Measurements from ENCODE around the gene PUM1.
A peak's percentile ranks its signal among the peaks of the same experiment; 100 is the strongest.

Gene PUM1

GRCh38 chr1:31032266-31032665 is 33.3 kb downstream of the PUM1 start:
- TF ChIP-seq EZH2phosphoT487 (IDR thresholded peaks at IDR 0.05; ENCODE audit: borderline replicate concordance, low read length) = no peak
- no peak for TF ChIP-seq CTCF (IDR thresholded peaks at IDR 0.05; ENCODE audit: low read depth, low read length, poor library complexity, severe bottlenecking)

GRCh38 chr1:31031330-31032143 is 34.0 kb downstream of the PUM1 start:
- peak overlapping the region; percentile 41; the same call in 1 of the 2 replicates for H3K27ac ChIP-seq (ENCODE audit: low read depth, low read length)
- H3K4me2 ChIP-seq (ENCODE audit: low read length) = peak overlapping the region; percentile 37
- H3K4me1 ChIP-seq (ENCODE audit: control insufficient read depth, low read length) = peaks cover 94% of the 10 kb centered on the region
- H3K4me3 ChIP-seq (ENCODE audit: low read length) = peak overlapping the region; percentile 12; the same call in 1 of the 2 replicates
- H3K9me2 ChIP-seq (replicated peaks; ENCODE audit: control insufficient read depth, low read length) = no peaks in the 10 kb centered on the region
- peaks cover 99% of the 10 kb centered on the region for H3K79me2 ChIP-seq (ENCODE audit: control insufficient read depth, low read length)
- TF ChIP-seq CTCF (IDR thresholded peaks at IDR 0.05; ENCODE audit: low read depth, low read length, poor library complexity, severe bottlenecking) (no peak), EZH2phosphoT487 (IDR thresholded peaks at IDR 0.05; ENCODE audit: borderline replicate concordance, low read length) (no peak)
- H3K36me3 ChIP-seq (ENCODE audit: control insufficient read depth, low read length) = peaks cover 53% of the 10 kb centered on the region
- no peaks in the 10 kb centered on the region for H3K9me3 ChIP-seq (ENCODE audit: control insufficient read depth, insufficient read depth, low read length)
- peaks cover 36% of the 10 kb centered on the region for H3F3A ChIP-seq (ENCODE audit: control insufficient read depth, insufficient read depth)
- H4K20me1 ChIP-seq (ENCODE audit: control insufficient read depth, insufficient read depth, low read depth, low read length) = peaks cover 48% of the 10 kb centered on the region
- no peaks in the 10 kb centered on the region for H3K27me3 ChIP-seq (ENCODE audit: control insufficient read depth, low read length)

More at GRCh38 chr1:31032266-31032665, 33.3 kb downstream of the PUM1 start:
- Histone ChIP-seq H3K36me3 (ENCODE audit: control insufficient read depth, low read length) (peaks cover 53% of the 10 kb centered on the region), H3F3A (ENCODE audit: control insufficient read depth, insufficient read depth) (peaks cover 39% of the 10 kb centered on the region), H3K4me3 (ENCODE audit: low read length) (peak overlapping the region; percentile 19), H3K4me2 (ENCODE audit: low read length) (peak overlapping the region; percentile 37), H3K27ac (ENCODE audit: low read depth, low read length) (peak overlapping the region; percentile 41), H3K79me2 (ENCODE audit: control insufficient read depth, low read length) (peaks cover 99% of the 10 kb centered on the region), H3K27me3 (ENCODE audit: control insufficient read depth, low read length) (no peaks in the 10 kb centered on the region), H4K20me1 (ENCODE audit: control insufficient read depth, insufficient read depth, low read depth, low read length) (peaks cover 50% of the 10 kb centered on the region), H3K4me1 (ENCODE audit: control insufficient read depth, low read length) (peaks cover 96% of the 10 kb centered on the region), H3K9me3 (ENCODE audit: control insufficient read depth, insufficient read depth, low read length) (no peaks in the 10 kb centered on the region), H3K9me2 (replicated peaks; ENCODE audit: control insufficient read depth, low read length) (no peaks in the 10 kb centered on the region)

GRCh38 chr1:31029026-31029425 is 36.5 kb downstream of the PUM1 start:
- peaks cover 44% of the 10 kb centered on the region for H4K20me1 ChIP-seq (ENCODE audit: control insufficient read depth, insufficient read depth, low read depth, low read length)

More at GRCh38 chr1:31029026-31029425, 36.5 kb downstream of the PUM1 start:
- Histone ChIP-seq H3K27ac (ENCODE audit: low read depth, low read length) (peak overlapping the region; percentile 79), H3K9me3 (ENCODE audit: control insufficient read depth, insufficient read depth, low read length) (no peaks in the 10 kb centered on the region), H3K9me2 (replicated peaks; ENCODE audit: control insufficient read depth, low read length) (no peaks in the 10 kb centered on the region), H3K27me3 (ENCODE audit: control insufficient read depth, low read length) (no peaks in the 10 kb centered on the region), H3K79me2 (ENCODE audit: control insufficient read depth, low read length) (peaks cover 99% of the 10 kb centered on the region), H3K4me2 (ENCODE audit: low read length) (peak overlapping the region; percentile 83), H3K36me3 (ENCODE audit: control insufficient read depth, low read length) (peaks cover 62% of the 10 kb centered on the region), H3K4me1 (ENCODE audit: control insufficient read depth, low read length) (peaks cover 75% of the 10 kb centered on the region), H3F3A (ENCODE audit: control insufficient read depth, insufficient read depth) (peaks cover 31% of the 10 kb centered on the region), H3K4me3 (ENCODE audit: low read length) (peak overlapping the region; percentile 63)
- TF ChIP-seq CTCF (IDR thresholded peaks at IDR 0.05; ENCODE audit: low read depth, low read length, poor library complexity, severe bottlenecking) (no peak), EZH2phosphoT487 (IDR thresholded peaks at IDR 0.05; ENCODE audit: borderline replicate concordance, low read length) (no peak)
